GM18861 (cell line): ENCODE measurements around the gene SARDH.
"Not testable (repeated sequence)": the region's sequence is repeated elsewhere in the genome, so short reads cannot be mapped to it uniquely, and the experiment has no call there.

Experiments
- ATAC-seq: cut with Tn5 transposase; IDR thresholded peaks from one replicate; pipeline ENCODE4 v1.9.1; 2021; ENCODE audit not compliant: unreplicated experiment

The SARDH gene

DNA sequence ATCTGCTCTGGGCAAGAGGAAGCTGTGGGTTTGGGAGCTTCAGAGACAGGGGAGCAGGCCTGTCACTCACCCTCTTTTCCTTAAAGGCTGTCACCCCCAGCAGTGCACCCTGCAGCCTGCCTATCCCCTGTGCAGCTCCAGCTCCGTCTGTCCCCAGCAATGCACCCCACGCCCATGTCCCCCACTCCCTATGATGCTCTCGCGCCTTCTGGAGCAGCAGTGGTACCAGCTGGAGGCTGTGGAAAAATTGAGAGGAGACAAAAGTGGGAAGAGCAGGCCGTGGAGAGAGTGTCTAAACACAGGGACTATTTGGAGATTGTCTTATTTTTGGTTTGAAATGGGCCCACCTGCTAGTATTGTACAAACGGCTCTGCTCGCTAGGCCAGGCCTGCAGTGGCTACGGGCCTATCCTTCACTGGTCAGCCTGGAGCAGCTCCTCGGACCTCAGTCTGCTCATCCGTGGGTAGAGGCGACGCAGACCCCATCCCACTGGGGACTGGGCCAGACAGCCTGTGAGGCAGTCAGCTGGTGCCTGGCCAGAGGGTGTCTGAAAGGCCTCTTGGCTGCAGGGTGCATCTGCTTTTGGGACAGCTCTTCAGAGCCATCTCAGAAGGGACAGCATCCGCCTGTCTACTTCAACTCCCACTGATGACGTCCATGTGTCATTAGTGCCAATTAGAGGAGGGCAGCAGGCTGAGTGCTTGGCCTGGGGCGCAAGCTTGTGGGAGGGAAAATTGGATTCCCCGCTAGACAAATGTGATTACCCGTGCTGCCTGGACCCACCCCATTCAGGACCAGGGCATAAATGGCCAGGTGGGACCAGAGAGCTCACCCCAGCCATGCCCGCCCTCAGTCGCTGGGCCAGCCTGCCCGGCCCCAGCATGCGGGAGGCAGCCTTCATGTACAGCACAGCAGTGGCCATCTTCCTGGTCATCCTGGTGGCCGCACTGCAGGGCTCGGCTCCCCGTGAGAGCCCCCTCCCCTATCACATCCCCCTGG, 102.3 kb downstream of the SARDH start, which contains the start of gene DBH:
DBH (plus strand) TSS at position 831 of the 999 bp plus-strand sequence; CDS start at position 840, 9 bp downstream.
- no peak for ATAC-seq

DNA sequence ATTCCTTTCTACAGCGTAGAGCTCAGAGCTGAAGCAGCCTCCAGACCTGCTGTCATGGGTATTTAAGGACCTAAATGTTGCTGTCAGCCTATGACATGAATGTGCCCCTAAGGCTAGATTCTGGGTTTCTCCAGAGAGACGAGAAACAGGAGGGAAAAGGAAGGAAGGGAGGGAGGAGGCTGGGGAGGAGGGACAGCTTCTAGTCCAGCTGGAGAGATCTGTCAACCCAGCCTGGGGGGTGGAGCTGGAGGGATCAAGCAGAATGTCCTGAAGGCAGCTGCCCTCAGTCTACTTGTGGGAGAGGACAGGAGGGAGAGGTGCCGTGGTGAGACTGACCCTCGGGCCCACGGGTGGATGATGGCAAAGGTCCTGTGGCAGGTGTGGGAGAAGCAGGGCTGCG, 103.1 kb downstream of the SARDH start:
- ATAC-seq: no peak

DNA sequence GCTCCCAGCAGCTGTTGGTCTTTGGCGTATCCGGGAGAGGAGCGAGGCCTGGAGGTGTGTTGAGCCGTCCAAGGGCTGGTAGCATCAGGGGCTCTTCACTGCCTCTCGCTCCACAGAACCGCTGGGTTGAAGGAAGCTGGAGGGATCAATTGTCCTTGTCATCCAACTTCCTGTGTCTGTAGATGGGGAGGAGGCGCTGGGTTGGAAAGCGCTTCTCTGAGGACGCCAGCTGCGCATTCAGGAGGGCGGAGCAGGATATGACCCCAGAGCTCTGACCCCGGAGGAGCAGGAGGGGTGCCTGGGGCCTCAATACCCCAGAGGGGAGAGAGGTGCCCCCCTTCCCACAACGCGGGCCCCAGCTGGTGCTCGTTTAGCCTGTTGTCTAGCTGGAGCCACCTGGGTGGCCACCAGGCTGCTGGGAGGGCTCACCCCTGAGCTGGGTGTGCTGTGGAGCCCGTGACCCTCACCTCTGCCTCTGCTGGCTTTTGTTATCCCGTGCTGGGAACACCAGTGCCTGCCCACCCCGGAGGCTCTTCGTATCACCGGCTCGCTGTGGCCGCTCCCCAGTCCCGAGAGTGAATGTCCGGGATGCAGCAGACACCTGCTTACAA, 104.0 kb downstream of the SARDH start:
- no peak for ATAC-seq

DNA sequence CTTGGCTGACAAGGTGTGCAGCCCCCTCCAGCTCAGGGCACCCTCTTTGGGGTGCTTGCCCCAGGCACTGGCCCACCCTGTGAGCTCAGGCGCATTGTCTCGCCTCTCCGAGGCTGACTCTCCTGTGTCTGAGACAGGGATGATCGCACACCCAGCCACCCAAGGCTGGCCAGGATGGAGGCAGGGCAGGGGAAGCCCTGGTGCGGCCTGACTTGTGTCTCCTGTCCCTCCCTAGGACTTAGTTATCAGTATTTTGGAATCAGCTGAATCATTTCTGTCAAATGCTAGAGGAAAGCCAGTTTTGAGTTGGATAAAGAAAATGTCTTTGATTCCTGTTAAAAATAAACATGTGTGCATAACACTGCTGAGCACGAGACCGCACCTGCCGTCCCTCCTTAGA, 104.5 kb downstream of the SARDH start:
- ATAC-seq: no peak

DNA sequence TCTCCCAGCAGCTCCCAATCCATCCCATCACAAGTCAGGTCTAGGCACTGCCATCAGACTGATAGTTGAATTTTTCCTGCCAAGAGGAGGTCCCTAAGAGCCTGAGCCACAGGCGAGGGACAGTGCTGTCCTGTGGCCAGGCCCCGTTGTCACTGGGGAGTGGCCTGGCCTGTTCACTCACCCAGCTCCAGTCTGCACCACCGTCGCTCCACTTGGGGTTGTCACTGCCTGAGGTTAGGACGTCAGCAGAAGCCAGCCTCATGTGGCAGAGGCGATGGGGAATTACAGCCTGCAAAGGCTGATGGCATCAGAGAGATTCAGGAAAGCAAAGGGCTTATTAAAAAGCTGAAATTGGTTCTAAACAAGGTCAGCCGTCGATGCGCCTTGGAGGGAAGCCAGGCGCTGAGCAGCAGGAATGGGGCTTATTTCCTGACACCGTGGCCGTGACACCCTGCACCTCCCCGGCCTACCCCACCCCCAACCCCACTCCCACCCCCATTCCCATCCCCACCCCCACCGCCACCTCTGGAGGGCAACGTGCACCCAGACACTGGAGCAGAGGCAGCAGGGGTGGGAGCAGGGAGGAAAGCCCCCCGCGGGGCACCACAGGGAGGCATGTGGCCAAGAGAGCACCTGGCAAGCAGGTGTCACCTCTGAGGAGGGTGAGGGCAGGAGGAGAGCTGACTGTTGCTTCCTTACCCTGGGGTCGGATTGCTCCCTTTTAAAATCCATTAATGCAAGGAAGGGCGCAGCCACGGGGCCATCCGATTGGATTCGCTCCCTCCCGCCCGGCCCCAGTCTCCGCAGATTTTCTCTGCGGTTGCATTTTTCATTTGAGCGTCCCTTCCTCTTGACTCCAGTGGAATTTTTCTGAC, 105.1 kb downstream of the SARDH start:
- no peak for ATAC-seq

DNA sequence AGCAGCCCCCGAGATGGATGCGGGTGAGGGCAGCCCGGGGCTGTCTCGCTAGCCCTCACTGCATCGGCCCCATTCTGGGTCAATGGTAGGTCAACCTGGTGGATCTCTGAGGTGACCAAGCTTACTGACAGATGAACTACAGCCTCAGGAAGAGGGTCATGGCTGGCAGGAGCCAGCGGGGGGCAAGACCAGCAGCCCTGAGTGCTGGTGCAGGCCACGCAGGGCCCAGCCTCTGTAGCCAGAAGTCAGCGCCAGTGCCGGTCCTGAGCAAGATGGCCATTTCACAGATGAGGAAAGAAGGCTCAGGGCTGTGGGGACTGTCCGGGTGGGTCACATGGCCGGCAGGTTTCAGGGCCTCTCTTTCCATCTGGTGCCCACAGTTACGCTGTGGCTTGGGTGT, 107.0 kb downstream of the SARDH start:
- no peak for ATAC-seq

DNA sequence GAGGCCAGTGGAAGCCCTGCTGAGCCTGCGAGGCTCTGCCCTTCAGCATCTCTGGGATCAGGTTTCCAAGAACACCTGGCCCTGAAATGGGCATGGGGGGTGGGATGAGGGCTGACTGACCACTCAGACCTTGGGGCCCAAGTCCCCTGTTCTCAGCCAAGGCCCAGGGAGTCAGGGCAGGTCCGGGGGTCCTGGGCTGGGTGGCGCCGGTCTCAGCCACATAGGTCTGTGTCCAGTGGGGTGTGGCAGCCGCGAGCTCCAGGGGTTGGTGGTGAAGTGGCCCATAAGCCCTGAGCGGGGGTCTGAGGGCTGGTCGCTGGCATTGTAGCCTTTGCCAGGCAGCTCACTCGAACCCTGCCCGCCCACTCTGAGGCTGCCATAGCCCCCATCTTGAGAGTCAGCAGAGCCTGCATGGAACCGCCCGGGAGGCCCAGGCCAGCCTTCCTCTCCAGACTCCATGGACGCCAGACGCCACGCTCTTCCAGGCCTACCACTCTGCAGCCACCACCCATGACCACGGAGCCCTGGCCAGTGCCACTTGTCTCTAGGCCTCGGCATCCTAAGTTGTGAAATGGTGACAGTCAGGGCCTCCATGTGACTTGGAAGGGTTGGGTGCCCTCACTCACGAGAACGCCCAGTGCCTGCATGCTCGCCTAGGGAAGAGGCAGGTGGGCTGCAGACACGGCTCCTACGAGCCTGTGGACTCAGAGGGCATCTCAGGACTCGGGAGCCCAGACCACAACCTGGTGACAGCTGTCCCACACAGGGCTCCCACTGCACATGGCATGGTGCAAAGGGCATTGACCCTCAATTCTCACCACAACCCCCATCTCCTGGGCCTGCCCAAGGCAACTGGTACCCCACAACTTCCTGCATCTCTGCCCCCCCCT, 108.7 kb downstream of the SARDH start:
- ATAC-seq: no peak

DNA sequence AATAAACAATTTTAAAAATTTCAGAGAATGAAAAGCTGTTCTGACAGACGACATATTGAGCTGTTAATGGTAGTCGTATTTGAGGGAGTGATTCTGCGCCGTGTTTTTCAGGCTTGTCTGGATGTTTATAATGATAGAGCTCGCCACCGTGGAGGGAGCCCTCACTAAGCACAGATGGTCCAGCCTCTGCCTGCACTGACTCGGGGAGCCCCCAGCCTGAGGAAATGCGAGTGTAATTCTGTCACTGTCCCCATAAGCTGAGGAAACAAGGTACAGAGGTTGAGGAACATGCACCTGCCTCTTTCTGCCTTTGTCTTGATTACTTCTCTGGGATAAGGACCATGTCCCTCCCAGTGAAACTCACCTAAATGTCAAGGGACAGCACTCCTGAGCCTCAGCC, 109.4 kb downstream of the SARDH start:
- no peak for ATAC-seq

DNA sequence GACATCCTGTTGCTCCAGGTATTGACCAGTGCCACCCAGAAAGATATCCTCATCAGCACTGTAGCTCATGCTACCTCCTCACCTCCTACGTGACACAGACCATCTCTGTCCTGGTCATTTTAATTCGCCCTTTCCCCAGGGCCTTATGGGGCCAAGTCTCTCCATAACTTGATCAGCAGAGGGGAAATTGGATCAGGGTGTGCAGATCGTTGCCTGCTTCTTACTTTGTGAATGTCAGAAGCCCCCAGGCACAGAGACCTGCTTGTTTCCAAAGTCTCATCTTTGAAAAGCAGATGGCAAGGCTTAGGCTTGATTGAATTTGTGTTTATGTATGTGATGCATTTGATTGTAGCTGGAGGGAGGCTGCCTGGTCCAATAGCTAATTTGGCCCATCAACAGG, 110.8 kb downstream of the SARDH start:
- ATAC-seq: no peak

DNA sequence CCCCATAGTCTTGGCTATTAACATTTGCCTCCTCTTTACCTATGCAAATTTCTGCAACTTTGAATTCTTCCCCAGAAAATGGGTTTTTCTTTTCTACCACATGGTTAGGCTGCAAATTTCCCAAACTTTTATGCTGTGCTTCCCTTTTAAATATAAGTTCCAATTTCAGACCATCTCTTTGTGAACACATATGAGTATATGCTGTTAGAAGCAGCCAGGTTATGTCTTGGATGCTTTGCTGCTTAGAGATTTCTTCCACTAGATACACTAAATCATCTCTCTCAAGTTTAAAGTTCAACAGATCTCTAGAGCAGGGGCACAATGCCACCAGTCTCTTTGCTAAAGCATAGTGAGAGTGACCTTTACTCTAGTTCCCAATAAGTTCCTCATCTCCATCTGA, 112.1 kb downstream of the SARDH start:
- not testable (repeated sequence) for ATAC-seq

DNA sequence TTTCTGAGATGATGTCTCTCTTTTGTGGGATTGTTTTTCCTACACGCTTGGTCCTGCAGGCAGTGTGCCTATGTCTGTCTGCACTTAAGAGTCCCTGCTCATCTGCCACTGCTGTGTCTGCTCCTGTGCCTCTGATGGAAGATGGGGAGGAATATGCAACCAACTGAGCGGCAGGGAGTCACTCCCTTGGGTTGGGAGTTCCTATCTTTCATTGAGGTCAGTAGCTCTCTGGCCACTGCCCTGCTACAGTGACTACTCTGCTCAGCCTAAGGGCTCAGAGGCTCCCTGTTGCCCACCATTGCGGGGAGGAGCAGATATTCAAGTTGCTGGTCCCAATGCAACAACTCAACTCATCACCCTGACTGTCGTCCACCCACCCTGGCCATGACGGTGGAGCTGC, 115.6 kb downstream of the SARDH start:
- no peak for ATAC-seq

DNA sequence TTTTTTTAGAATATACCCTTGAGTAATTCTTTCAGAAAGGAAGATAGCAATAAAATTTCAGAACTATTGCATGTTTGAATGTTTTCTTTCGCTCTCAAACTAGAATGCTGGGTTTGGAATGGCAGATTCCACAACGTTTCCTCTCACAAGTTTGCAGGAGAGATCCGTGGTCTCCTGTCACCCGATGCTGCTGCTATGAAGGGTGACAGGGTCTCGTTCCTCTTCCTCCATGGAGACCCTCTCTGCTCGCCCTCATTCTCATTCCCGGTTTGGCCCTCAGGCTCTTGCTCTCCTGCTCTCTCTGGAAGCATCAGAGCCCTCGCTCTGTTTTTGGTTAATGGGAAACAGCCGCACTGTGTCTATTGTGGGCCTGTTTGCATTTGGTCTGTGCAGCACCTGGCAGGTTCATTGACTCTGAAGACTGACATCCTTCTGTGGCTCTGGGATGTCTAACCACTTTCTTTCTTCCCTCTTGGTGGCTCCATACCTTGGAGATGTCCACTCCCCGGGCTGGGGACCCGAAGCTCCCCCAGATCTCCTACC, 116.4 kb downstream of the SARDH start:
- ATAC-seq: no peak

DNA sequence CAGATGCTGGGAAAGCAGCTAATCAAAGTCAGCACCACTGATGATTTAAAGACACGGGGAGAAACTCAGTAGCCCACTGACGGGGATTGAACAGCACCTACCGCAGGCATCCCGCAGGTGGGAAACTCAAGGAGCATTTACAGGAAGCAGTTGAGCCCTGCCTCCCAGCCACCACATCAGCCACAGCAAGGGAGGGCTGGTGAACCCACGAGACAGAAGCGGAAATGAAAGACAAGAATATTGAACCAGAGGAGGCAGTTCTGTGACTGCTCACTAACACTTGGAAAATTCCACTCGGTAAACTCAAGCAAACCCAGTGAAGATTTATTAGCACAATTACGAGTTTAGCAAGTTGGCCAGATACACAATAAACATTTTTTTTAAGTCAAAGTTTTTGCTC, 118.4 kb downstream of the SARDH start:
- no peak for ATAC-seq

DNA sequence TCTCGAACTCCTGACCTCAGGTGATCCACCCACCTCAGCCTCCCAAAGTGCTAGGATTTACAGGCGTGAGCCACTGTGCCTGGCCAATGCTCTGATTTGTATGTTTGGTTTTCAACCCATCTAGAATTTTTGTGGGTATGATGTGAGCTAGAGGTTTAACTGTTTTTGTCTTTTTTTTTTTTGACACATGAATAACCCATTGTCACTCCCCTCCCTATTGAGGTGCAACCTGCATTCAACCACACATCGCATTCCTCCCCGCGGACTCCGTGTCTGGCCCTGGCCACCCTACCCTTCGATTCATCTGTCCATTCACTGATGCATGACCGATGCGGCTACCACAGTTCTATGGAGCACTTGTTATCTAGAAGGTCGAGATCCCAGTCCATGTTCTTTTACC, 119.4 kb downstream of the SARDH start:
- no peak for ATAC-seq

DNA sequence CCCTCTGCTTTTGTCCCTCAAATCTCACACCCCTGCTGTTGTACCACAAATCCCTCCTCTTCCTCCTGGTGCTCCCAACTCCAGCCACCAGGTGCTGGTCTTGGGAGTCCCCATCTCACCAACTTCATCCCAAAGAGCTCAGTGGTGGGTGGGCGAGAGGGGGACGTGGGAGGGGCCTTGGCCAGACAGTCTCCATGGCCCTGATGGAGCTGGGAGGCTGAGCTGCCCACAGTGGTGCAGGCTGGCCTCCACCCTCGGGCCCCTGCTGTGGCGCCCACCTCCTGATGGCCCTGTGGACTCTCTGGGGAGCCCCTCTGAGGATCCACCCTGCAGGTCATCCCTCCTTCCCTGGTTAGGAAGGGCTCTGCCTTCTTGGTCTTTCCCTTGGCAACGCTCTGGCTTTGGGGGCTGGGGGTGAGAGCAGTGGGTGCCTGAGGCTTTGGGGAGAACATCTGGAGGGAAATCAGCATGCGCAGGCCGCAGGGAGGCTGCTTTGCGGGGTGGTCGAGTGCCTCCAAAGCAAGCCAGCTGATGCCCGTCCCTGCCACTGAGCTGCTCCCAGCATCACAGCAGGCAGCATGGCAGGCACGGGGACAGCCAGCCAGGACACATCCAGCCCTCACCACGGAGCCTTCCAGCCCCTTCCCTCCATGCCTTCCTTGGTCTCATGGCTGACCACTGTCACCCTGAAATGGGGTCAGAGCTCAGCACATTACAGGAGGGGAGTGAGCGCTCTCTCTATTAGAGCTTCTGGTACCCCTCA, 121.3 kb downstream of the SARDH start:
- ATAC-seq: no peak

DNA sequence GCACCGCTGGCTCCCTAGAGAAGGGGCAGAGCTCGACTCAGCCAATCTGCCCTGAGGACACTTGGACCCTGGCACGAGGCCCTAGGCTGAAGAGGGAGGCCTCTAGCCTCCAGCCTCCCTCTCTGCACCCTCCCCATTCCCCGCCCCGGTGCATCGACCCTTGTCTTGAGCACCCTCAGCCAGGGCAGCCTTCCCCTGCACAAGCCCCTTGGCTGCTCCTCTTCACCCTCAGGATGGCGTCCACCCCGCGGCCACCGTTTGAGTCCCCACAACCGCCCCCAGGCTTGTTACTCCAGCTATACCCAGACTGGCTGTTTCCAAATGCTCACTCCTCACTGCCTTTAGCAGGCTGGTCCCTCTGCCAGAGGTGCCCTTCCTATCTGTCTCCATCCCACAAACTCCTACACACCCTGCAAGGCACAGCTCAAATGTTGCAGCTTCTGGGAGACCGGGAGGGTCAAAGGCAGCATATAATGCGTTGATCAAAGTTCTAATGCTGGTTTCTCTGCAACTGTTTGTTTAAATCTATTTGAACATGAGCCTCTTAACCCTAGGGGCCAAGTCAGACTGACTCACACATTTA, 122.5 kb downstream of the SARDH start:
- no peak for ATAC-seq

DNA sequence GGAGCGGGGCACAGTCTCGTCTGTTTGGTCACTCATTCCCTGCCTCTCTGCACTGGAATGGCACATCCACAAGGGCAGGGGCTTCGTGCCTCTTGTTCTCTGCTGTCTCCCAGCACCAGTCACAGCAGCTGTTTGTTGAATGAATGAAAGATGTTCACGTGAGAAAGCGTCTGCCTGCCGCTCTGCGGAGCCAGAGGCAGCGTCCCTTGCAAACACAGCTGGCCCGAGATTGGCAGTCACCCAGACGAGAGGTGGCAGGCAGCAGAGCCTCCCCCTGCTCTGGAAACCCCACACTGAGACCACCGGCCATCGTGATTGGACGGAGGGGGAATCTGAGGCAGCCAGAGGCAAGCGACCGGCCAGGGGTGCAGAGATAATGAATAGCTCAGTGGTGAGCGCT, 123.0 kb downstream of the SARDH start:
- no peak for ATAC-seq

DNA sequence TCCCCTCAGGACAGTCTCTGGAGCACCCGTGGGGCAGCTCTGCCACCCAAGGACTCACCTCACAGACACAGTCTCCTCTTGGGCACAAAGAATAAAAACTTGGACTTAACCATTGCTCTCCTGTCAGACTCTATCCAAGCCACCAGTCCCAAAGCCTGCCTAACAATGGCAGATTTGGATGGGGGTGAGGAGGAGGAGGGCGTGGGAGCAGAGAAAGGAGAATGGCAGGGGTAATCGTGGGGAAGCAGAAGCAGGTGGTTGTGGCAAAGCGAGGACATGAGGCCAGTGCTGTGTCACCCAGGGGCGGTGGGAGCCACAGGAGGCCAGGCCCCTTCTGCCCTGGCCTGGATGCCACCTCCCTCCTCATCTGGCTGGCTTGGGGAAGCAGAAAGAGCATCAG, 123.5 kb downstream of the SARDH start:
- ATAC-seq: no peak

DNA sequence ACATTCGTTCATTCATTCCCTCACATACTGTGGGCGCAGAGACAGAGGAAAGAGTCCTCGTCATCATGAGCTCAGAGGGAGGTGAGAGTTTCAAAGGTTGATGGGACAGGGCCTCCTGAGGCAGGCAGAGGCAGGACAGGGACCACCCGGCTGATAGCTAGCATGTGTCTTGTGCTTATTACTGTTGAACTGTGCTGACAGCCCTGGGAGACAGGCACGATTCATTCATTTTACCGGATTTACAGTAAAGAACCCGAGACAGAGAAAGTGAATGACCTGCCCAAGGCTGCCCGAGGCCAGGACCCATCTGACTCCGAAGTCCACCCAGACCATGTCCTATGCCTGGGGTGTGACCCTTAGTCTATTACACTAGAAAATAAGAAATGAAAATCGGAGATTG, 124.1 kb downstream of the SARDH start:
- no peak for ATAC-seq
